ENCODE measurements around the gene LRRC45.

DNA sequence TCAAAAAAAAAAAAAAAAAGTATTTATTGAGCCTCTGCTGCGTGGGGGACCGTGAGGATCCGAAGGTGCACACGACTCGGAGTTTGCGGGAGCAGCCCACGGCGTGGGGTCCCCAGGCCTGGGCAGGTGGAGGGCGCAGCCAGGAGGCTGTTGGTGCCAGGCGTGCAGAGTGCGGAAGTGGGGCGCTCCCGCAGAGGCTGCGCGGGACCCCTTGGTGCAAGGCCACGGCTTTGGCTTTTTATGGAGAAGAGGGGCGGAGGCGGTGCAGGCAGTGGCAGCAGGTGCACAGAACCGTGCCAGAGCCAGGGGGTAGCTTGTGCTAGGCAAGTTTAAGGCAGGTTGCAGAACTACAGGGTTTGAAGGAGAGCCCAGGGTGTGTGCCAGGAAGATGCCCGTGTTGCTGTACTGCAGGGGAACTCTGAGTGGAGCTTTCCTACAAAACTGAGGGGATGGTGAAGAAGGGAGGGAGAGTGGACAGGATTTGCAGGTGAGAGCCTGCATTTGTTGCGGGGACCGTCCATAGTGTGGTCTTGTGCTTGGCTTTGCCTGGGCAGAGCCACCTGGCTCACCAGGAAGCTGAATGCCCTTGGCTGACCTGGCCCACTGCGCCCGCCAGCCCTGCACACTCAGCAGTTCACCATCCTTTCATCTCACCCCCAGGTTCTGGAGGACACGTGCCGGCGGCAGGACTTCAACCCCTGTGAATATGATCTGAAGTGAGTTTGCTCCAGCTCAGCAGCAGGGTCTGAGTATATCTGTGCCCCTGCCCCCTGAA is 44.4 kb upstream of the LRRC45 start:
- TF ChIP-seq, protein P1, sequence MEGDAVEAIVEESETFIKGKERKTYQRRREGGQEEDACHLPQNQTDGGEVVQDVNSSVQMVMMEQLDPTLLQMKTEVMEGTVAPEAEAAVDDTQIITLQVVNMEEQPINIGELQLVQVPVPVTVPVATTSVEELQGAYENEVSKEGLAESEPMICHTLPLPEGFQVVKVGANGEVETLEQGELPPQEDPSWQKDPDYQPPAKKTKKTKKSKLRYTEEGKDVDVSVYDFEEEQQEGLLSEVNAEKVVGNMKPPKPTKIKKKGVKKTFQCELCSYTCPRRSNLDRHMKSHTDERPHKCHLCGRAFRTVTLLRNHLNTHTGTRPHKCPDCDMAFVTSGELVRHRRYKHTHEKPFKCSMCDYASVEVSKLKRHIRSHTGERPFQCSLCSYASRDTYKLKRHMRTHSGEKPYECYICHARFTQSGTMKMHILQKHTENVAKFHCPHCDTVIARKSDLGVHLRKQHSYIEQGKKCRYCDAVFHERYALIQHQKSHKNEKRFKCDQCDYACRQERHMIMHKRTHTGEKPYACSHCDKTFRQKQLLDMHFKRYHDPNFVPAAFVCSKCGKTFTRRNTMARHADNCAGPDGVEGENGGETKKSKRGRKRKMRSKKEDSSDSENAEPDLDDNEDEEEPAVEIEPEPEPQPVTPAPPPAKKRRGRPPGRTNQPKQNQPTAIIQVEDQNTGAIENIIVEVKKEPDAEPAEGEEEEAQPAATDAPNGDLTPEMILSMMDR (IDR thresholded peaks at IDR 0.05; ENCODE audit: extremely low read depth in 1 of 2, insufficient read depth in 1 of 2, low read depth in 1 of 2, low read length in 2 of 2): no peak
- TF ChIP-seq GATA2 (IDR thresholded peaks at IDR 0.05; ENCODE audit: insufficient read depth, insufficient read length, low read depth, low read length) (no peak), POLR2A (IDR thresholded peaks at IDR 0.05; ENCODE audit: low read depth, low read length) (no peak), POLR2AphosphoS5 (IDR thresholded peaks at IDR 0.05; ENCODE audit: insufficient read depth, low read depth, low read length) (no peak)
- TF ChIP-seq, protein P2, sequence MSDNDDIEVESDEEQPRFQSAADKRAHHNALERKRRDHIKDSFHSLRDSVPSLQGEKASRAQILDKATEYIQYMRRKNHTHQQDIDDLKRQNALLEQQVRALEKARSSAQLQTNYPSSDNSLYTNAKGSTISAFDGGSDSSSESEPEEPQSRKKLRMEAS (IDR thresholded peaks at IDR 0.05; ENCODE audit: insufficient read depth, insufficient read length): no peak

Data from endothelial cell of umbilical vein (primary cell).